Activated CD4-positive, alpha-beta T cell treated with anti-CD3 and anti-CD28 coated beads, Interleukin-2, amount 50 U/mL, for 48 hours (primary cell): ENCODE results near the gene SIPA1L3.
"Not testable (repeated sequence)": the region's sequence is repeated elsewhere in the genome, so short reads cannot be mapped to it uniquely, and the experiment has no call there.

Experiments used
- DNase-seq, 2 experiments: peaks; one replicate each; pipeline ENCODE4 v3.0.0-alpha.2; 2020

The SIPA1L3 gene

DNA sequence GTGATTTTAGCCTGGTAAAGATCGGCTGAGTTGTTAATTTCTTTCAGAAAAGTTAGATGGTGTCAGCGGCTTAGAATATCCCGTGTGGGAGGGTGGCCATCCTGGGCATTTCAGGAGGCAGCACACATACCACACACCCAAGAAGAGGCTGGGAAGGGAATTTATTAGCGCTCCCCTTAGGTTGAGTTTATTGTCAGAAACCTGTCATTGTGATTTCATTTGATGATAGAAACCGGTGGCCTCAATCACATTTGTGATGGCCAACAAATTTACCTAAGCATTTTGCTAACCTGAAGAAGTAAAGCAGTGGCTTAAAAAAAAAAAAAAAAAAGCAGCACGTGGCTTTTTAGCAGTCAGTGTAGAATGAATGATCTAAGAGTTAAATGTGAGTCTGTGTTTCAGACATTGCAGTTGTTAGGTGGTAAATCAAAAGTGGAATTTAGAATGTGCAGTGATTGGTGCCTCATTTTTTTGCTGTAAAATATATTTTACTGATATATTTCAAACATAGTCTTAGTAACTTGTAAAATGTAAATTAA, 2.7 kb downstream of the SIPA1L3 start:
- no peak for DNase-seq

GRCh38 chr19:37914908-37915307, 7.9 kb downstream of the SIPA1L3 start:
- DNase-seq = no peak

GRCh38 chr19:37920591-37921450, 13.8 kb downstream of the SIPA1L3 start:
- no peak for DNase-seq

DNA sequence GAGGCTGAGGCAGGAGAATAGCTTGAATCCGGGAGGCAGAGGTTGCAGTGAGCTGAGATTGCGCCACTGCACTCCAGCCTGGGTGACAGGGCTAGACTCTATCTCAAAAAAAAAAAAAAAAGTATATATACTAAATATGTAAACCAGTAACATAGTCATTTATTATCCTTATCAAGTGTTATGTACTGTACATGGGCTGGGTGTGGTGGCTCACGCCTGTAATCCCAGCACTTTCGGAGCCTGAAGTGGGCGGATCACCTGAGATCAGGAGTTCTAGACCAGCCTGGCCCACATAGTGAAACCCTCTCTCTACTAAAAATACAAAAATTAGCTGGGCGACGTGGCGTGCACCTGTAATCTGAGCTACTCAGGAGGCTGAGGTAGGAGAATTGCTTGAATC, 17.6 kb downstream of the SIPA1L3 start:
- not testable (repeated sequence) for DNase-seq

DNA sequence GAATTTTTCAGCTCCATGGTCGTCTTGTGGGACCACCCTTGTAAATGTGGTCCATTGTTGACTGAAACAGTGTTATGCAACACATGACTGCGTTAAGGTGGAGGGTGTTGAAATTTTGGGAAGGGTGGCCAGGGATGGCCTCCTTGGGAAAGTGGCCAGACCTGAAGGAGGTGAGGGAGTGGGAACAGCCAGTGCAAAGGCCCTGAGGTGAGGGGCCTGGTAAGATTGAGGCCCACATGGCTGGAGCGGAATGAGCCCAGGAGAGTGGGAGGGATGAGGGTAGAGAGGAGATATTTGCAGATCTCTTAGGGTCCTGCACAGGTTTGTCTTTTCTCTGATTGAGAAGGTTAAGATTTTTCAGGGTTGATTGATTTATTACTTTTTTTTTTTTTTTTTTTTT, 18.2 kb downstream of the SIPA1L3 start:
- DNase-seq = no peak

DNA sequence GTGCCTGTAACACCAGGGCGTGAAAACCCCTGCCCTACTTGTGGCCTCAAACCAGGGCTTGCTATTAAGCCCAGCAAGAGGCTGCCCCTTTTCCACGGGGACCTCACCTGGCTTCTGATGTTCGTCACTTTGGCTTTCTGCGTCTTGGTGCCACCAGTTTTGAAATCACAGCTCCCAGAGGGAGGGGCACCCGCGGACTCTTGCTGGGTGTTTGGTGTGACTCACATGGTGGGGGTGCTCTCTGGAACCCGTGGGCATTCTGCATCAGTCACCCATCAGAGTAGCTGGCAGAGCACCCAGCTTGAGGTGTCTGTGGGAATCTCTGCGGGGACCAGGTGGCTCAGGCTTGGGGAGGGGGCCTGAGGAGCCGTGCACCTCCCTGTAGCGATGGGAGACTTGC, 19.2 kb downstream of the SIPA1L3 start:
- no peak for DNase-seq

DNA sequence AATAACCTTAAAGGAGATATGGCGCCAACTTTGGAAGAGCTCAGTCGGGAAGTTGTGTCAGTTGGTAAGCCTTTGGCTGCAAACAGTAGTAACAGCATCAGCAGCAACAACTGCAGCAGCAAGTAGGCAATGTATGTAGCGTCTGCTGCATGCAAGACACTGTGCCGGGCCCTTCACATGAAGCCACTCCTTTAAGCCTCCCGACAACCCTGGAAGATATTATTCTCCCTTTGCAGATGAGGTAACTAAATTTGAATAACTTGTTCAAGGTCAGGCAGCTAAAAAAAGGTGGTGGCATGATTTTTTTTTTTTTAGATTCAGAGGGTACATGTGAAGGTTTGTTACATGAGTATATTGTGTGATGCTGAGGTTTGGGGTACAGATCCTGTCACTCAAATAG, 19.7 kb downstream of the SIPA1L3 start:
- no peak for DNase-seq

GRCh38 chr19:37928527-37929286, 21.7 kb downstream of the SIPA1L3 start:
- DNase-seq = no peak

- no peak for DNase-seq
These were observed 22.4 kb downstream of the SIPA1L3 start for GRCh38 chr19:37929355-37929923.

DNA sequence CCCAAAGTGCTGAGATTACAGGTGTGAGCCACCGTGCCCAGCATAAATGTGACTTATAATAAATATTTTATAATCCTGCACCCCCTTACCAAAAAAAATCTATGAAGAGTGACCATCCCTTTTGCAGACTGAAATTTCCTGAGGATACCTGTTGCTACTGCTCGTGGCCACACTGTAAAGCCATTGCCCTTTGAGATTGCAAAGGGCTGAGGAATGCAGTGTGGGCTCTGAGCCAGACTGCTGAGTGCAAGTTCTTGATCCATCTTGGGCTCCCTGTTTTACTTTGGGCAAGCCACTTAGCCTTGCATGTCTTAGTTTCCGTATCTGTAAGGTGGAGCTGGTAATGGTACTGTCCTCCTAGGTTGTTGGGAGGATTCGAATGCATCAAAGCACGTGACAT, 23.4 kb downstream of the SIPA1L3 start:
- no peak for DNase-seq

DNA sequence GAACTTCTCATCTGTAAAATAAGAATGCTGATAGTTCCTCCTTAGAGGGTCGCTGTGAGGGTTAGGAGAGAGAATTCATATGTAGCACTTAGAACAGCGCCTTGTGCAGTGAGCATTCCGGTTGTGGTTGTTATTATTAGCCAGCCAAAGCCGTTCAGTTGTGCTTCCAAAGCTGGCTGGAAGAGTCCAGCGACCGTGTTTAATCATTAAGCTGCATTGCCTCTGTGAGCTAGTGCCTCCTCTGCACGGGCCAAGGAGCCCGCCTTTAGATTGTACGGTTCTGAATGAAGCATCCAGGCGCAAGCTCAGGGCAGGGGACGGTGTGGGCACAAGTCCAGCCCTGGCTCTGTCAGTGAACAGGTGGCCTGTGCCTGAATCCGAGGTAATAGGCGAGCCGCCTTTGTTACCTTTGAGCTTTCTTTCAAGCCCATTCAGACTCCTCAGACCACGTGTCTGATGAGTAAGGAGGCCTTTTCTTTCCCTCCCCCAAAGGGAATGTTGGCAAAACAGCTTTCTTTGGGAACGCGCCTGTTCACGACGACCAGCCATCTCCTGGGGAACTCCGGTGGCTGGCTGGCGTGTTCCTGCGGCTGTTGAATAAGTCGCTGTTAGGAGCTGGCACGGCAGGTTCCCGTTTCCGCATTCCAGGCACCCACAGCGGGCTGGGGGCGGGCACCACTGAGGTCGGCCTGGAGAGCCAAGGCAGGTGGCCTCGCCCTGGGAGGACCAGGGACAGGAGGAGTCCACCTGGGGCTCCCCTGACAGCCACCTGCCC, 25.1 kb downstream of the SIPA1L3 start:
- no peak for DNase-seq

GRCh38 chr19:37932985-37933936, 26.3 kb downstream of the SIPA1L3 start:
- no peak for DNase-seq

GRCh38 chr19:37933937-37934358, 26.9 kb downstream of the SIPA1L3 start:
- DNase-seq = no peak

DNA sequence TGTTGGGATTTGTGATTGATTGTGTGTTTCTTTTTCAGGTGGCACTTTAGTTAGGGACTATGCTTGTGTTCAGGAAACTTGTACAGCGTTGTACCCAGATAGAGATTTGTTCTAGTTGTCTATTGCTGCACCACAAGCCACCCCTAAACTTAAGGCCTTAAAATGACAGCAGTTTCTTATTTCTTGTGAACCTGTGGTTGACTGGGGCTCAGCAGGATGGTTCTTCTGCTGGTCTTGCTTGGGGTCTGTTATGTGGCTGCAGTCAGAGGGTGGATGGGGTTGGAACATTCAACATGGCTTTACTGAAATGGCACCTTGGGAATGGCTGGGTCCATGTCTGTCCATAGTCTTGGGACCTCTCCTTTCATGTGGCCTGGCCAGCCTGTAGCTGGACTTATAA, 28.3 kb downstream of the SIPA1L3 start:
- no peak for DNase-seq

DNA sequence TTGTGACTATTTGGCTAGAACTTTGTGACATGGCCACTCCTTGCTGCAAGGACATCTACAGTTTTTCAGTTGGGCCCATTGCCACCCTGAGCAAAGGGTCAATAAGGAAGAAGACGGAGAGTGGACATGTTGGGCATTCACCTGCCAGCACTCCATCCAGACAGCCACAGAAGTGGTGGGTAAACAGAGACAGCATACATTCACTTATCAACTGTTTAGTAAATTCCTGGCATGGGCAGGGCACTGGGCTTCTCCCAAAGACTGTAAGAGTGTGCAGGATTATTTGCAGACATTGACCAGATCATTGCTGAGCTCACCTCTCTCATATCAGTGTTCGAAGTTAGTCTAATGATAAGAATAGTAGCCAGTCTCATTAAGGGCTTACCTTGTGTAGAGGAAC, 29.2 kb downstream of the SIPA1L3 start:
- no peak for DNase-seq

GRCh38 chr19:37936886-37937285, 29.9 kb downstream of the SIPA1L3 start:
- DNase-seq = no peak

DNA sequence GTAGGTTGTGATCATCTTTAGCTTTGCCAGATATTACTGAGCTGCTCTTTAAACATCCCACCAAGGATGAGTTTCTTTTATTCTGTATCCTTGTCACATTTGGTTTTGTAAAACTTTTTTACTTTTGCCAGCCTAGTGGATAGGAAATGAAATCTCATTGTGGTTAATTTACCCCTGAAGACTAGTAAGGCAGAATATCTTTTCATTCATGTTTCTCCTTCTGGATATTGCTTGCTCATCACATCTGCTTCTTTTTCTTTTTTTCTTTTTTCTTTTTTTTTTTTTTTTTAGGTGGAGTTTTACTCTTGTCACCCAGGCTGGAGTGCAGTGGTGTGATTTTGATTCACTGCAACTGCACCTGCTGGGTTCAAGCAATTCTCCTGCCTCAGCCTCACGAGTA, 31.3 kb downstream of the SIPA1L3 start:
- no peak for DNase-seq

DNA sequence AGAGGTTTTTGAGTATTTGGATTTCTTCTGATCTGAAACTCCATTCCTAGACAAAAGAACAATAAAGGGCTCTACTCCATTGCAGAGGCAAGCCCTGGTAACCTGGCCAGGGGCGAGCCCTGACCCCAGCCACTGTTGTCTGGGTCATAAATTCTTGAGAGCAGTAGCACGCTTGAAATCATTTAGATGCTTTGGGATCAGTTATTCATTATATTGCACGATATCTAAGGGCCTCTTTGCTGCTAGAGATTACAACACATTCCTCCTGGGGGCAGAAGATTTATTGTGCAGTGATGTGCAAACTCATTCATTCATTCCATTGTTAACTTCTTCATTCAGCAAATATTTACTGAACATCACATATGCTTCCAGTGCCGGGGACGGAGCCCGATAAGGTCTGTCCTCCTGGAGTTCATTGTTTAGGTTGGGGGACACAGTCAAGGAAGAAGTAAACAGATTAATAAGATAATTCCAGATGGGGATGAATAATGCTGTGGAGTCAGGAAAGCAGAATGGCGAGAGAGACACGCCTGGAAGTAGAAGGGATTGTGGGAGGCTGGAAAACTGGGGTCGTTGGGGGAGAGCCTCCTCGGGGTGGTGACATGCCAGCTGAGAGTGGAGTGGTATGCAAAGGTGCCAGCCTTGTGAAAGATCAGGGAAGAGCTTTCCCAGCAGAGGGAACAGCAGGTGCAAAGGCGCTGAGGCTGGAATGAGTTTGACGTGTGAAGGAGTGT, 34.9 kb downstream of the SIPA1L3 start:
- no peak for DNase-seq

DNA sequence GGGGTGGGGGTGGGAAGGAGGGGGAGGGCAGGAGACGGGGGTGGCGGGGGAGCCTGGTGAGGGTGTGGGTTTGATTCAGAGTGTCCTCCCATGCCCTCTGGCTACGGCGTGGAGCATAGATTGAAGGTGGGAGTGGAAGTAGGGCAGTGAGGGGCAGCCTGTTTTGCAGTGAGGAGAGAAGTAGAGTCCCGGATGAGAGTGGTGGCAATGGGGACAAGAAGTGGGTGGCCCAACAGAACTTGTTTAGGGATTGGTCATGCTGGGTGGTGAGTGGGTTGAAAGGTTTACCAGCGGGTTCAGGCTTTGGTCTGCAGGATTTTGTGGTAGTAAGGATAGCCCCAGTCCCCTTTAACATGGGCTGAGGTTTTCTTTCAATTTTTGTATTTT, 35.5 kb downstream of the SIPA1L3 start:
- no peak for DNase-seq

DNA sequence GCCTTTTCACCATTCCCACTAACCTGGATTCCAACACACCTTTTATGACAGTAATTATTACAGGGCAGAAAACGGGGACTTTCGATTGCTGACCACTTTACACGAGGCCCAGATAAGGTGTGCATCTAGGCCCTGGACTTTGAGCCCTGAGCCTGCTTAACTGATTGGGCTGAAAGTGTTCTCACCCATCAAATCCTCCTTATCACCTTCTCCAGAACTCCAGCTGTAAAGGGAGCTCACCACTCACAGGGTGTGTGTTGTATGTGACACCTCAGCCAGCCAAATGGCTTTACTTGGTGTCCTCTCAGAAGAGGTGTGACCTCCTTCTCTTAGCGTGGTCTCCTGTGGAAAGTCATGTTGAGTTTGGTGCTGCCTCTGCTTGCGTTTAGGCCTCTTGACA, 36.5 kb downstream of the SIPA1L3 start:
- no peak for DNase-seq

- DNase-seq = no peak
These were observed 39.1 kb downstream of the SIPA1L3 start for GRCh38 chr19:37946132-37946531.
